ENCODE data around the gene NHEJ1. TPM values are rescaled to one million over a fixed set of nuclear protein-coding genes. Genes with fewer than 3 reads are reported as not detected.

The NHEJ1 gene
- total and polyA plus RNA-seq, 2 of the 13 experiments (the other 11 are each of a cell fraction or from before 2014, with no cell fraction given) = 30.0 to 30.7 TPM

GRCh38 chr2:219176818-219177551, 16.4 kb upstream of the NHEJ1 start, which contains the start of gene CNPPD1 (continued):
- TF ChIP-seq RNF219 (CRISPR knock-in tag; IDR thresholded peaks at IDR 0.05) = peak; percentile 95; the same call in 1 of the 2 replicates
- no peak for TF ChIP-seq NCOR1 (IDR thresholded peaks at IDR 0.05; ENCODE audit: borderline replicate concordance, low read length)
- TF ChIP-seq ATF2 (CRISPR knock-in tag; IDR thresholded peaks at IDR 0.05) = peak; percentile 52; the same call in 1 of the 2 replicates
- 0 out of 2 replicates have a peak, but pooled peaks have one; percentile 87 for TF ChIP-seq ZNF180 (CRISPR knock-in tag; IDR thresholded peaks at IDR 0.05; ENCODE audit: borderline replicate concordance, low read depth)
- no peak for TF ChIP-seq HMGA1 (CRISPR knock-in tag; conservative IDR thresholded peaks at IDR 0.05)
- peak; percentile 78; the same call in 1 of the 2 replicates for TF ChIP-seq ZNF484 (CRISPR knock-in tag; IDR thresholded peaks at IDR 0.05; ENCODE audit: borderline replicate concordance, low read depth)
- peak; percentile 85 for TF ChIP-seq TFE3 (CRISPR knock-in tag; IDR thresholded peaks at IDR 0.05)
- no peak for TF ChIP-seq ZMAT5 (CRISPR knock-in tag; IDR thresholded peaks at IDR 0.05; ENCODE audit: borderline replicate concordance, low read depth)
- TF ChIP-seq NR1H2 (CRISPR knock-in tag; IDR thresholded peaks at IDR 0.05; ENCODE audit: borderline replicate concordance, low read depth) = peak; percentile 94
- peak; percentile 96 for TF ChIP-seq ETV6 (CRISPR knock-in tag; conservative IDR thresholded peaks at IDR 0.05)
- no peak; the same call in 1 of the 2 replicates for TF ChIP-seq ZNF124 (CRISPR knock-in tag; IDR thresholded peaks at IDR 0.05)
- TF ChIP-seq KLF9 (CRISPR knock-in tag; IDR thresholded peaks at IDR 0.05; ENCODE audit: low read depth) = no peak
- peak in 1 of 2 experiments; percentile 71; a peak in 1 of 4 replicates for TF ChIP-seq REST (IDR thresholded peaks at IDR 0.05; ENCODE audit: borderline replicate concordance in 1 of 2, low read depth in 1 of 2, low read length in 2 of 2)
- no peak for TF ChIP-seq SP140L (CRISPR knock-in tag; IDR thresholded peaks at IDR 0.05; ENCODE audit: borderline replicate concordance)
- no peak for TF ChIP-seq AGO1 (IDR thresholded peaks at IDR 0.05; ENCODE audit: low read depth, low read length, poor library complexity, severe bottlenecking)
- no peak for TF ChIP-seq GLMP (CRISPR knock-in tag; IDR thresholded peaks at IDR 0.05; ENCODE audit: borderline replicate concordance)
- peak; percentile 93 for TF ChIP-seq BRCA1 (CRISPR knock-in tag; IDR thresholded peaks at IDR 0.05)

Measured in HepG2 (cell line).